Natural killer cell (primary cell): ENCODE data around the gene DHX57. TPM values are rescaled to one million over a fixed set of nuclear protein-coding genes. Genes with fewer than 3 reads are reported as not detected.

ENCODE experiments used
- ATAC-seq, 3 donors: fragments of 150-1000 bp in 2 of 3; fragments of 200-7000 bp in 1 of 3; cut with Tn5 transposase; 1 replicate in 1 of 3; 2 replicates in 2 of 3; pipeline ENCODE4 v1.10.0; 2021; ENCODE audit warnings: mild to moderate bottlenecking in 2 of 3, moderate library complexity in 2 of 3
- DNase-seq, 2 donors: peaks; one replicate each; pipeline versions ENCODE4 v3.0.0 to v3.0.0-alpha.2; 2013 to 2021; ENCODE audit warnings: mixed read lengths in 1 of 2
- H3K27ac ChIP-seq: one replicate; pipeline ENCODE4 v1.5.1; 2013; ENCODE audit warnings: mild to moderate bottlenecking, low read length
- H3K27me3 ChIP-seq: one replicate; pipeline ENCODE4 v1.6.1; 2013; ENCODE audit warnings: low read length; ENCODE audit not compliant: control insufficient read depth, insufficient read depth
- H3K36me3 ChIP-seq: one replicate; pipeline ENCODE4 v1.6.1; 2013; ENCODE audit warnings: low read length; ENCODE audit not compliant: control insufficient read depth, insufficient read depth
- H3K4me1 ChIP-seq: one replicate; pipeline ENCODE4 v1.6.1; 2013; ENCODE audit warnings: low read length; ENCODE audit not compliant: control insufficient read depth, insufficient read depth
- H3K4me3 ChIP-seq: one replicate; pipeline ENCODE4 v1.5.1; 2013; ENCODE audit warnings: low read length
- H3K9me3 ChIP-seq: one replicate; pipeline ENCODE4 v1.6.1; 2013; ENCODE audit warnings: low read length; ENCODE audit not compliant: control insufficient read depth, insufficient read depth
- H3K27ac Mint-ChIP-seq, 2 donors: one replicate each; pipeline ENCODE4 v1.8.0; 2022; ENCODE audit warnings: mild to moderate bottlenecking in 2 of 2, mixed read lengths in 2 of 2, moderate library complexity in 1 of 2
- H3K27me3 Mint-ChIP-seq, 2 donors: one replicate each; pipeline ENCODE4 v1.8.0; 2022; ENCODE audit warnings: low read depth in 2 of 2, mixed read lengths in 2 of 2
- H3K36me3 Mint-ChIP-seq: one replicate; pipeline ENCODE4 v1.8.0; 2022; ENCODE audit warnings: mixed read lengths
- H3K4me1 Mint-ChIP-seq, 2 donors: one replicate each; pipeline ENCODE4 v1.8.0; 2022; ENCODE audit warnings: mixed read lengths in 2 of 2
- H3K4me3 Mint-ChIP-seq: one replicate; pipeline ENCODE4 v1.8.0; 2022; ENCODE audit warnings: mild to moderate bottlenecking, moderate library complexity, mixed read lengths
- H3K9me3 Mint-ChIP-seq, 2 donors: one replicate each; pipeline ENCODE4 v1.8.0; 2022; ENCODE audit warnings: mixed read lengths in 2 of 2
- CTCF ChIP-seq: fragments of 200-600 bp; IDR thresholded peaks from one replicate; pipeline ENCODE4 v1.8.0; 2022; ENCODE audit warnings: antibody characterized with exemption
- WGBS: methylation state at CpG from one replicate; pipeline ENCODE4 v1.1.7; 2013; ENCODE audit warnings: missing lambda C conversion rate; ENCODE audit not compliant: insufficient coverage; 5-methylcytosine and 5-hydroxymethylcytosine counted together
- intact Hi-C: fragments of 100-400 bp; cut with micrococcal nuclease; formaldehyde crosslinking; loops from one replicate; pipeline ENCODE4 v1.14.2; 2022
- total RNA-seq, 4 donors: library from RNA; stranded (reverse); fragments of 120-200 nt in 1 of 4; gene quantifications; one replicate each; pipeline versions ENCODE4 v1.2.3 to v1.2.4, GENCODE V29; 2013 to 2022

Gene DHX57
- total RNA-seq, 3 donors from 2014 or later (not counting 1 experiment from before 2014, with no cell fraction given) = 12.8 to 21.9 (median 18.5) TPM

DNA sequence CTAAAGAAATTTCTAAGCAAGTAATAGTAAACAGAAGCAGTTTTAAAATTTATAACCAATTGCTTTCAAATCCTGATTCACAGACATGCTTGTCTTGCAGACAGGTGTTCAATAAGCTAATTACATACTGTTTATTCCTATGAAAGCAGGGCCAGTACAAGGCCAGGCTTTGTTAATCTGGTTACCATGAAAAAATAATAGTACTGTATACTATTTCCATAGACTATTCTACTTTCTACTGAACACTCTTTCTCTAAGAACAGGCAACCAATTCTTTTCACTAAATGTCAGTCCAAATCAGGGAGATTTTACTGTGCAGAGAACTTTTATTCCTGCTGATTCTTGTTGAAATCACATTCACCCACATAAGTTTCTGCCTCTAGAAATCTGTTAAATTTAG lies 121.7 kb downstream of the DHX57 start:
- intact Hi-C loops = loop anchor here (10.0 kb wide), 1 partner anchor 371 kb away; the partner anchor contains the start of gene SOS1
- H3K4me3 ChIP-seq = no peak overlapping the region
- ATAC-seq = no peak

DNA sequence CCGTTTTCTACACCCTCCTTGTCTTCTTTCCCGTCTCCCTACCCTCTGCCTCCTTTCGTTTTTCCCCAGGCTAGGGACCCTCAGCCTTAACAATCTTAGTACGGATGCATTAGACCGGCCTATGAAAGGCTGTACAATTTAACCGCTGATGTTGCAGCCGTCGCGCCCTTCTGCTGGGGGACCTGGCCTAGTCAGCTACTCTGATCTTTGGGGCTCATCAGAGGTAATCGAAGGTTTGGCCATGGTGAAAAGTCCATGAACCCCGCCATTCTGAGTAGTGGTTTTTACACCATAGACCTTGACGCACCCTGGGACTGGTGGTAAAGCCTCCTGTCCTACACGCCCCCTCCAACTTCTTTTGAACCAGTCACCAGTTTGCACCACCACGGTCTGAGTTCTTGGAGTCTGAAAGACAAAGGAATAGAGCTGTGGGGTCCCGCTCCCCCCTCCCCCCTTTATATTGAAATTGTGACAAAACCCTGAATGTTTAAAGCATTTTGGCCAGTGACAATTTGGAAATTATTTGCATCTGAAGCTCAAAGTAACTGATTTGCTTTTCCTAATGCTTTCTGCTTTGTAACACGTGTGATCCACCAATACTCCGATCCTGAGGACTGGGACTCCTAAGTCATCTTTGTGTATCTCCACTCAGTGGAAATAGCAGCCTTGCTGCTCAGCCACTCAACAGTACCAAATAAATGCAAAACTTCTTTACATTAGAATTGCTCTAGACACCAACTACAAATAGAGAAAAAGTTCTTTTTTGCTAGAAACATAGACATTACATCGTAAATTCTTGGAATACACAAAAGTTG lies 123.9 kb downstream of the DHX57 start:
- Histone ChIP-seq H3K27ac (peak overlapping the region; percentile 99), H3K4me3 (peak overlapping the region; percentile 92), H3K36me3 (peaks cover 27% of the 10 kb centered on the region), H3K27me3 (no peaks in the 10 kb centered on the region), H3K9me3 (no peaks in the 10 kb centered on the region), H3K4me1 (peaks cover 33% of the 10 kb centered on the region)
- 25% methylated on average over 16 of the region's 18 CpGs for WGBS
- H3K9me3 Mint-ChIP-seq = no peaks in the 10 kb centered on the region
- H3K4me1 Mint-ChIP-seq = peaks cover 45 to 46% of the 10 kb centered on the region in 2 donors
- H3K27me3 Mint-ChIP-seq = peaks cover 0 to 4% of the 10 kb centered on the region in 2 donors
- H3K4me3 Mint-ChIP-seq = peak overlapping the region; percentile 100
- no peak for TF ChIP-seq CTCF
- DNase-seq (no peak), ATAC-seq (peak; percentile 10 to 31 (median 27))
- H3K27ac Mint-ChIP-seq = peak overlapping the region; percentile 100
- peaks cover 30% of the 10 kb centered on the region for H3K36me3 Mint-ChIP-seq
- intact Hi-C loops = loop anchor here (1.0 to 10.0 kb wide), 3 partner anchors 26 to 375 kb away; partner anchors contain the start of genes ATL2, GEMIN6 and SOS1

More for the DNA sequence above, 121.7 kb downstream of the DHX57 start:
- no peak overlapping the region for H3K27ac ChIP-seq
- no peaks in the 10 kb centered on the region for H3K9me3 ChIP-seq
- peak overlapping the region; percentile 62 for H3K4me3 Mint-ChIP-seq
- no peak for DNase-seq
- no peaks in the 10 kb centered on the region for H3K9me3 Mint-ChIP-seq
- peaks cover 5% of the 10 kb centered on the region for H3K36me3 ChIP-seq
- peaks cover 29 to 30% of the 10 kb centered on the region in 2 donors for H3K4me1 Mint-ChIP-seq
- TF ChIP-seq CTCF = no peak
- H3K27ac Mint-ChIP-seq = peak overlapping the region; percentile 46 to 60
- H3K27me3 ChIP-seq = no peaks in the 10 kb centered on the region
- peaks cover 10% of the 10 kb centered on the region for H3K36me3 Mint-ChIP-seq
- peaks cover 0 to 4% of the 10 kb centered on the region in 2 donors for H3K27me3 Mint-ChIP-seq
- H3K4me1 ChIP-seq = peaks cover 21% of the 10 kb centered on the region

DNA sequence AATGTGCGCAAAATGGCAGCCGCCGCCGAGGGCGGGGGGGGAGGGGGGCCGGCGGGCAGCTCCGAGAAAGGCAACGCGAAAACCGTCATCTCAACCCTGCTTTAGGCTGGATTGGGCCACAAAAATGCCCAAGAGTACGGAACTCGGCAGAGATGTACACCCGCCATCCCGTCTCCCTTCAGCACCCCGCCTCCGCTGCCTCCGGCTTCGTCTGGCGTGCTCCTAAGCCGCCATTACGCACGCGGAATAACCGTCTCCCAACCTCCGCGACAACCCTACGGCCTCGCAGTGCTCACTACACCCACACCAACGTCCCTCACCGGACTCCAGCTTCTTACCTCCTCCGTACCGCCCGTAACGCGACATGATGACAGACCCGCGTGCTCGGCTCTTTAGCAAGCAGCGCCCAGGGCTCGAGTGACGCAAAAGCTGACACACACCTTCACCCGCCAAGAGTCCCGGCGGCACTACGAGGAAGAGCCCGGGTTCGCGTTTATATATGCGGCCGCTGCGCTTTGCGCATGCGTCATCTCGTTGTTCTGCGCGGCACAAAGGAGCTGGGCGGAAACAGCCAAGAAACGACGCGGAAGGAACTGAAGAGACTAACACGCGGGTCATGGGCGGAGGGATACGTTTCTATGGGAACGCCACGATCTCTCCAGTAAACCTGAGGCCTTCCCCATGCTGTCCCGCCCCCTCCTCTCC lies 124.7 kb downstream of the DHX57 start, which contains the start of gene SRSF7:
Gene SRSF7 (minus strand): TSS at position 471 of the 705 bp plus-strand sequence. CDS start 105 bp downstream, at position 366.
- peak; percentile 74 to 90 (median 82) for ATAC-seq
- WGBS = under 1% methylated on average over 68 of the region's 68 CpGs
- intact Hi-C loops = loop anchor here (1.0 to 10.0 kb wide), 4 partner anchors 27 to 374 kb away; partner anchors contain the start of genes ATL2, GEMIN6 and SOS1

More for the DNA sequence above, 124.7 kb downstream of the DHX57 start, which contains the start of gene SRSF7:
- Mint-ChIP-seq H3K4me1 (peaks cover 53 to 54% of the 10 kb centered on the region in 2 donors), H3K36me3 (peaks cover 38% of the 10 kb centered on the region), H3K4me3 (peak within 1 kb of the TSS; percentile 100), H3K27ac (peak within 1 kb of the TSS; percentile 100), H3K27me3 (peaks cover 0 to 4% of the 10 kb centered on the region in 2 donors), H3K9me3 (no peaks in the 10 kb centered on the region)
- Histone ChIP-seq H3K4me1 (peaks cover 33% of the 10 kb centered on the region), H3K9me3 (no peaks in the 10 kb centered on the region), H3K36me3 (peaks cover 35% of the 10 kb centered on the region), H3K4me3 (peak within 1 kb of the TSS; percentile 92), H3K27ac (peak within 1 kb of the TSS; percentile 99), H3K27me3 (no peaks in the 10 kb centered on the region)
- DNase-seq = peak; percentile 98 to 99
- no peak for TF ChIP-seq CTCF
